OCI-LY1 (cell line): ENCODE measurements around the gene C2CD3.

Experiments used
- H2AFZ ChIP-seq: fragments of 200-600 bp; sonication (generic), shearing (Covaris generic); 2 replicates; pipeline ENCODE4 v1.6.0; 2014; ENCODE audit warnings: antibody characterized with exemption, mild to moderate bottlenecking, low read length
- H3F3A ChIP-seq: fragments of 200-600 bp; sonication (generic), shearing (Covaris generic); 2 replicates; pipeline ENCODE4 v1.6.0; 2014; ENCODE audit warnings: mild to moderate bottlenecking, antibody characterized with exemption, low read length, moderate library complexity; ENCODE audit not compliant: insufficient read depth
- H3K27ac ChIP-seq: fragments of 200-600 bp; sonication (generic); 2 replicates; pipeline ENCODE4 v1.5.1; 2014; ENCODE audit warnings: low read length, mixed run types, mild to moderate bottlenecking, low read depth; ENCODE audit not compliant: poor library complexity, severe bottlenecking
- H3K27me3 ChIP-seq: fragments of 200-600 bp; sonication (generic); 2 replicates; pipeline ENCODE4 v1.6.0; 2014; ENCODE audit warnings: antibody characterized with exemption, mild to moderate bottlenecking, low read length, moderate library complexity; ENCODE audit not compliant: insufficient read depth
- H3K36me3 ChIP-seq: fragments of 200-600 bp; sonication (generic); 2 replicates; pipeline ENCODE4 v1.6.1; 2014; ENCODE audit warnings: mild to moderate bottlenecking, antibody characterized with exemption, low read length, moderate library complexity, mixed read lengths; ENCODE audit not compliant: insufficient read depth
- H3K4me1 ChIP-seq: fragments of 200-600 bp; sonication (generic); 2 replicates; pipeline ENCODE4 v1.5.1; 2014; ENCODE audit warnings: mild to moderate bottlenecking, low read length, moderate library complexity; ENCODE audit not compliant: insufficient read depth, severe bottlenecking
- H3K4me2 ChIP-seq: fragments of 200-600 bp; sonication (generic), shearing (Covaris generic); 2 replicates; pipeline ENCODE4 v1.6.1; 2014; ENCODE audit warnings: low read length
- H3K4me3 ChIP-seq: fragments of 200-600 bp; sonication (generic); 2 replicates; pipeline ENCODE4 v1.5.1; 2014; ENCODE audit warnings: low read length, low read depth, mild to moderate bottlenecking, mixed read lengths; ENCODE audit not compliant: poor library complexity, severe bottlenecking
- H3K79me2 ChIP-seq: fragments of 200-600 bp; shearing (Covaris generic); 2 replicates; pipeline ENCODE4 v1.6.1; 2016; ENCODE audit warnings: mixed run types, low read length, mixed read lengths; ENCODE audit not compliant: insufficient read depth
- H3K9ac ChIP-seq: fragments of 200-600 bp; sonication (generic), shearing (Covaris generic); 2 replicates; pipeline ENCODE4 v1.6.1; 2014; ENCODE audit warnings: mild to moderate bottlenecking, low read length, mixed read lengths
- H3K9me2 ChIP-seq: fragments of 200-600 bp; sonication (generic), shearing (Covaris generic); 2 replicates; pipeline ENCODE4 v1.6.1; 2014; ENCODE audit warnings: low read depth, mild to moderate bottlenecking, low read length, mixed read lengths
- H3K9me3 ChIP-seq: fragments of 200-600 bp; shearing (Covaris generic); 2 replicates; pipeline ENCODE4 v1.6.1; 2014; ENCODE audit warnings: low read length, mixed read lengths
- H4K20me1 ChIP-seq: fragments of 200-600 bp; sonication (generic), shearing (Covaris generic); 2 replicates; pipeline ENCODE4 v1.6.0; 2016; ENCODE audit warnings: mild to moderate bottlenecking, low read length; ENCODE audit not compliant: insufficient read depth
- EZH2 ChIP-seq: fragments of 200-600 bp; sonication (generic), shearing (Covaris generic); IDR thresholded peaks from 2 replicates; pipeline ENCODE4 v1.8.0; 2017; ENCODE audit warnings: borderline replicate concordance, mixed run types, mild to moderate bottlenecking, antibody characterized with exemption, low read length, moderate library complexity, mixed read lengths
- TF ChIP-seq, protein P1 (sequence below): fragments of 200-600 bp; sonication (generic), shearing (Covaris generic); IDR thresholded peaks from 2 replicates; pipeline ENCODE4 v1.5.1; 2017; ENCODE audit warnings: mild to moderate bottlenecking, antibody characterized with exemption, low read length, moderate library complexity, mixed read lengths

C2CD3 gene

DNA sequence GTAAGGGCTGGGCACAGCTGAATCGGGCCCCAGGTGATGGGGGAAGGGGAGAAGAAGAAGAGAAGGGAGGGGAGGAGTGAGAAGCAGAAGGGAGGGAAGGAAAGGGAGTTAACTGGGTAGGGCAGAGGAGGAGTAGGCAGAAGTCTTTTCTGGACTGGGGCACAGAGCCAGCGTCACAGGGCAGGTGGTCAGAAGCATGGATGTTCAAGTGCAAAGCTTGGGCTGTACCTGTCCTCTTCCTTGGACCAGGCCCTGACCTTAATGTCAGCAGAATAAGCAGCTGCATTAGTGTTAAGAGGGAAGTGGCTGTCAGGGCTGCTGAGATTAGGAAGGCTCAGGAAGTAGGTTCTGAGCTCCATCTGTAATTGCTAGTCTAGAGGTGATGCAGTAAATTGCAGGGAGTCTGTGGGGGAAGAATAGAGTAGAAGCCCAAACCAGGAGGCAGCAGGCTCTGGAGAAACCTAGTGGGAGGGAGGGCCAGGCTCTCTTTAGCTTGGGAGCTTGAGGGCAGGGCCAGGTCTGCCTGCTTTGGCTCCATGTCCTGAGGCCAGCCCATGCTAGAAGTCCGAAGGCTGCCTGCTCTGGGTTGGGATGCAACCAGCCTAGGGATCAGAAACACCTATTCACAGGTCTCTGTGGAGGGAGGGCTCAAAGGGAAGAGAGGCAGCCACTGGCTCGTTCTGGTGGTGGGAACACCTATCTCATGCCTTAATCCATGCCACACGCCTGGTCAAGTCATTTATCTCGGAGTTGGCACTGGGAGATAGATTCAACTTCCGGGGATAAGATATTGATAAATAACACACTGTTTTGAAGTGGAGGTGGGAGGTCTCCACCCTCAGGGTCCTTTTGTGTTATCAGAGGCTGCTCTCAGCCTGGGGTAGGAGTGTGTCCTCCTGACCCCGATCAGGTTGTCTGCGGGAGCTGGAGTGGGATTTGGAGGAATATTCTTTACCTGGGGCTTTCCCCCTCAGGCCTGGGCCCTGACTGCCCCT is 160.2 kb downstream of the C2CD3 start:
- H2AFZ ChIP-seq: no peak overlapping the region
- H3K27ac ChIP-seq: no peak overlapping the region
- no peaks in the 10 kb centered on the region for H4K20me1 ChIP-seq
- no peaks in the 10 kb centered on the region for H3K9me3 ChIP-seq
- no peaks in the 10 kb centered on the region for H3F3A ChIP-seq
- no peak overlapping the region for H3K4me3 ChIP-seq
- no peaks in the 10 kb centered on the region for H3K36me3 ChIP-seq
- no peak for TF ChIP-seq EZH2
- TF ChIP-seq, protein P1, sequence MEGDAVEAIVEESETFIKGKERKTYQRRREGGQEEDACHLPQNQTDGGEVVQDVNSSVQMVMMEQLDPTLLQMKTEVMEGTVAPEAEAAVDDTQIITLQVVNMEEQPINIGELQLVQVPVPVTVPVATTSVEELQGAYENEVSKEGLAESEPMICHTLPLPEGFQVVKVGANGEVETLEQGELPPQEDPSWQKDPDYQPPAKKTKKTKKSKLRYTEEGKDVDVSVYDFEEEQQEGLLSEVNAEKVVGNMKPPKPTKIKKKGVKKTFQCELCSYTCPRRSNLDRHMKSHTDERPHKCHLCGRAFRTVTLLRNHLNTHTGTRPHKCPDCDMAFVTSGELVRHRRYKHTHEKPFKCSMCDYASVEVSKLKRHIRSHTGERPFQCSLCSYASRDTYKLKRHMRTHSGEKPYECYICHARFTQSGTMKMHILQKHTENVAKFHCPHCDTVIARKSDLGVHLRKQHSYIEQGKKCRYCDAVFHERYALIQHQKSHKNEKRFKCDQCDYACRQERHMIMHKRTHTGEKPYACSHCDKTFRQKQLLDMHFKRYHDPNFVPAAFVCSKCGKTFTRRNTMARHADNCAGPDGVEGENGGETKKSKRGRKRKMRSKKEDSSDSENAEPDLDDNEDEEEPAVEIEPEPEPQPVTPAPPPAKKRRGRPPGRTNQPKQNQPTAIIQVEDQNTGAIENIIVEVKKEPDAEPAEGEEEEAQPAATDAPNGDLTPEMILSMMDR: no peak
- H3K4me1 ChIP-seq: peaks cover 3% of the 10 kb centered on the region
- no peaks in the 10 kb centered on the region for H3K27me3 ChIP-seq
- no peak overlapping the region for H3K4me2 ChIP-seq
- no peak overlapping the region for H3K9ac ChIP-seq
- H3K79me2 ChIP-seq: no peaks in the 10 kb centered on the region
- no peaks in the 10 kb centered on the region for H3K9me2 ChIP-seq

DNA sequence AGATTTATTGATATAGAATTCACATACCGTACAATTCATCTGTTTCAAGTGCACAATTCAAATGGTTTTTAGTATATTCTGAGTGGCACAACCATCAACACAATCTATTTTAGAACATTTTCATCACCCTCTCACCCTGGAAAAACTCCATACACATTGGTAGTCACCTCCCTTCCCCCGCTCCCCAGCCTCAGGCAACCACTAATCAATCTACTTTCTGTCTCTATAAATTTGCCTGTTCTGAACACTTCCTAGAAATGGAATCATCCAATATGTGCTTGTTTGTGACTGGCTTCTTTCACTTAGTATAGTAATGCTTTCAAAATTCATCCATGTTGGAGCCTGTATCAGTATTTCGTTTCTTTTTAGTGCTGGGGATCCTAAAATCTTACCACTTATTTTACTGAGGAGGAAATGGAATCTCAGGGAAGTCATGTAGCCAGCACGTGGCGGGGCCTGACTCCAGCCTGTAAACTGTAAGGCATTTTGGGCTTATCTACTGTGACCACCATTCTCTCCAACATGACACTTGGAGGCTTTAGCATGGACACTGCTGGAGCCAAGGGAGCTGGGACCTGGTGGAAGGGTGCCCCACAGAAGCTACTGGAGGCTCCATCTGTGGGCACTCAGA is 161.0 kb downstream of the C2CD3 start:
- no peaks in the 10 kb centered on the region for H3K9me2 ChIP-seq
- peaks cover 10% of the 10 kb centered on the region for H3K4me1 ChIP-seq
- H4K20me1 ChIP-seq: no peaks in the 10 kb centered on the region
- H3K4me3 ChIP-seq: no peak overlapping the region
- H3F3A ChIP-seq: no peaks in the 10 kb centered on the region
- H3K27ac ChIP-seq: no peak overlapping the region
- no peak overlapping the region for H2AFZ ChIP-seq
- no peaks in the 10 kb centered on the region for H3K79me2 ChIP-seq
- no peak overlapping the region for H3K9ac ChIP-seq
- no peak for TF ChIP-seq EZH2
- TF ChIP-seq, protein P1: no peak
- H3K4me2 ChIP-seq: no peak overlapping the region
- H3K9me3 ChIP-seq: no peaks in the 10 kb centered on the region
- H3K27me3 ChIP-seq: no peaks in the 10 kb centered on the region
- no peaks in the 10 kb centered on the region for H3K36me3 ChIP-seq

DNA sequence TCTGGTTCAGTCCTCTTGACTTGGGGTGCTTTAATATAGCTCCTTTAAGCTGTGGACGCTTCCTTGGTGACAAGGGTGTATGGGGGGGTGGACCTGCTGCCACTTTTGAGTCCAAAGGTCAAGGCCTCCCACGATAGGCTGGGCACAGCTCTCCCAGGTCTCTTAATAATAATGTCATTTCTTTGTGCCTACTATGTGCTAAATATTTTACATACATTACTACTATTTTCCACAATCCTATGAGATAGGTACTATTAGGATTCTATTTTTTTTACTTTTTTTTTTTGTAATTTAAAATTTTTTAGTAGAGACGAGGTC is 161.6 kb downstream of the C2CD3 start:
- H3K36me3 ChIP-seq: no peaks in the 10 kb centered on the region
- H3K4me3 ChIP-seq: no peak overlapping the region
- H3K4me2 ChIP-seq: no peak overlapping the region
- TF ChIP-seq, protein P1: no peak
- TF ChIP-seq EZH2: no peak
- no peaks in the 10 kb centered on the region for H3K79me2 ChIP-seq
- H4K20me1 ChIP-seq: no peaks in the 10 kb centered on the region
- peaks cover 10% of the 10 kb centered on the region for H3K4me1 ChIP-seq
- H3K9me2 ChIP-seq: no peaks in the 10 kb centered on the region
- H3K9ac ChIP-seq: no peak overlapping the region
- no peak overlapping the region for H2AFZ ChIP-seq
- no peak overlapping the region for H3K27ac ChIP-seq
- no peaks in the 10 kb centered on the region for H3K9me3 ChIP-seq
- no peaks in the 10 kb centered on the region for H3K27me3 ChIP-seq
- no peaks in the 10 kb centered on the region for H3F3A ChIP-seq
